ENCODE results near the gene PTPRD.

GRCh38 chr9:9214066-9214465 is 1398.7 kb downstream of the PTPRD start:
- no peak for TF ChIP-seq POLR2AphosphoS5 (IDR thresholded peaks at IDR 0.05)
- TF ChIP-seq POLR2A (IDR thresholded peaks at IDR 0.05) = no peak
- no peak for TF ChIP-seq CTCF (IDR thresholded peaks at IDR 0.05)
